DMS153 treated with DMSO at 0.1 percent for 48 hours (cell line): ENCODE measurements around the gene SMYD5.
"Not testable (repeated sequence)": the region's sequence is repeated elsewhere in the genome, so short reads cannot be mapped to it uniquely, and the experiment has no call there.

Experiments
- DNase-seq: peaks from one replicate; lab custom pipeline; 2025; ENCODE audit not compliant: unreplicated experiment; lab: John Stamatoyannopoulos, UW

Gene SMYD5

GRCh38 chr2:73214120-73215035 lies at the start of gene SMYD5:
TSS of gene SMYD5 (plus strand) at chr2:73214245. CDS start at chr2:73214267, 22 bp downstream.
- DNase-seq, result peak; percentile 50

GRCh38 chr2:73165978-73166377 lies 48.1 kb upstream of the SMYD5 start:
- not testable (repeated sequence) for DNase-seq

GRCh38 chr2:73166813-73167212 lies 47.2 kb upstream of the SMYD5 start:
- DNase-seq, result not testable (repeated sequence)

- DNase-seq, result not testable (repeated sequence)
Observed at GRCh38 chr2:73168348-73168747, 45.7 kb upstream of the SMYD5 start.

GRCh38 chr2:73170341-73170740 lies 43.7 kb upstream of the SMYD5 start:
- not testable (repeated sequence) for DNase-seq

GRCh38 chr2:73172963-73173362 lies 41.1 kb upstream of the SMYD5 start:
- DNase-seq, result no peak

- DNase-seq, result no peak
Observed at GRCh38 chr2:73173781-73174180, 40.3 kb upstream of the SMYD5 start.

- no peak for DNase-seq
Observed at GRCh38 chr2:73174244-73174643, 39.8 kb upstream of the SMYD5 start.

GRCh38 chr2:73174941-73175662 lies 38.9 kb upstream of the SMYD5 start:
- no peak for DNase-seq

GRCh38 chr2:73175663-73176204 lies 38.3 kb upstream of the SMYD5 start:
- DNase-seq, result peak; percentile 28

GRCh38 chr2:73176205-73176880 lies 37.7 kb upstream of the SMYD5 start:
- DNase-seq, result peak; percentile 4

GRCh38 chr2:73176881-73177644 lies 37.0 kb upstream of the SMYD5 start:
- DNase-seq, result peak; percentile 80

GRCh38 chr2:73177645-73178255 lies 36.3 kb upstream of the SMYD5 start:
- DNase-seq, result no peak

GRCh38 chr2:73185965-73186364 lies 28.1 kb upstream of the SMYD5 start:
- DNase-seq, result no peak

- DNase-seq, result no peak
Observed at GRCh38 chr2:73187549-73187948, 26.5 kb upstream of the SMYD5 start.

- DNase-seq, result no peak
Observed at GRCh38 chr2:73197579-73197978, 16.5 kb upstream of the SMYD5 start.

- DNase-seq, result not testable (repeated sequence)
Observed at GRCh38 chr2:73200281-73200680, 13.8 kb upstream of the SMYD5 start.

GRCh38 chr2:73202156-73203054 lies 11.6 kb upstream of the SMYD5 start, which contains the start of gene NOTO:
TSS of gene NOTO (plus strand) at chr2:73202574. CDS start at chr2:73202667, 93 bp downstream.
- no peak for DNase-seq
